GM12891 (cell line): ENCODE measurements around the gene RAB1A.
"Not testable (repeated sequence)": the region's sequence is repeated elsewhere in the genome, so short reads cannot be mapped to it uniquely, and the experiment has no call there.

Experiments
- DNase-seq: peaks from one replicate; pipeline ENCODE4 v3.0.0; 2011; ENCODE audit warnings: low spot score; ENCODE audit not compliant: insufficient read length
- FAIRE-seq: peaks from 2 replicates; lab custom pipeline; 2011; peaks lifted over from hg19 to GRCh38; lab: Jason Lieb, UNC
- PAX5 ChIP-seq: IDR thresholded peaks from 2 replicates; pipeline ENCODE4 v1.6.1; 2011; ENCODE audit warnings: low read length, moderate library complexity, mild to moderate bottlenecking; ENCODE audit not compliant: insufficient read depth, severe bottlenecking
- POLR2A ChIP-seq: IDR thresholded peaks from 2 replicates; pipeline ENCODE4 v1.6.1; 2011; ENCODE audit warnings: low read depth, low read length, control low read depth
- POLR2AphosphoS5 ChIP-seq: IDR thresholded peaks from 2 replicates; pipeline ENCODE4 v1.6.1; 2011; ENCODE audit warnings: low read depth, low read length, control low read depth
- POU2F2 ChIP-seq: IDR thresholded peaks from 2 replicates; pipeline ENCODE4 v1.6.1; 2011; ENCODE audit warnings: low read depth, mild to moderate bottlenecking, control low read depth, low read length, moderate library complexity
- SPI1 ChIP-seq: IDR thresholded peaks from 2 replicates; pipeline ENCODE4 v1.6.1; 2011; ENCODE audit warnings: low read depth, low read length, control low read depth
- TAF1 ChIP-seq: IDR thresholded peaks from 2 replicates; pipeline ENCODE4 v1.6.1; 2011; ENCODE audit warnings: low read depth, low read length, control low read depth

The RAB1A gene

DNA sequence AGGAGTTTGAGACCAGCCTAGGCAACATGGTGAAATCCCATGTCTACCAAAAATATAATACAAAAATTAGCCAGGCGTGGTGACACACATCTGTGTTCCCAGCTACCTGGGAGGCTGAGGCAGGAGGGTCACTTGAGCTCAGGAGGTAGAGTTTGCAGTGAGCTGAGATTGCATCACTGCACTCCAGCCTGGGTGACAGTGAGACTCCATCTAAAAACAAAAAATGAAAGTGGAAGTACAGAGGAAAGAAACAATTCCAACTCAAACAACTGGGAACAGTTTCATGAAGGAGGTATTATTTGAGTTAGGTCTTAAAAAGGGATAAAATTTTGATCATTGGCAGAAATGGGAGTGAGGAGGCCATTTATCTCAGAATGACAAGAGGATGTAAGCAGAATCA lies 6.3 kb upstream of the RAB1A start:
- DNase-seq (no peak), FAIRE-seq (no peak)
- TF ChIP-seq POLR2A (no peak), TAF1 (no peak), POLR2AphosphoS5 (no peak), PAX5 (no peak), POU2F2 (no peak)

DNA sequence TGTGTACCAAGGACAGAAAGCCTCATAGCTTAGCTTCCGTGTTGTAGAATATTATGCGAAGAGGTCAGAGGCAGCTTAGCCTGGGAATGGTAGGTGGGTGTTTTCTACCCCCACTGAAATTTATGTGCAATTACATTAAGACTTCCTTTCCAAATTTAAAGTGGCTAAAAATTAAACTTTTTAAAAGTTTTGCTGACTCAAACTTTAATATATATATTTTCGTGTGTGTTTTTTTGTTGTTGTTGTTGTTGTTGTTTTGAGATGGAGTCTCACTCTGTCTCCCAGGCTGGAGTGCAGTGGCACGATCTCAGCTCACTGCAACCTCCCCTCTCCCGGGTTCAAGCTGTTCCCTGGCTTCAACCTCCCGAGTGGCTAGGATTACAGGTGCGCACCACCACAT lies 4.3 kb upstream of the RAB1A start:
- DNase-seq (no peak), FAIRE-seq (no peak)
- TF ChIP-seq POU2F2, result no peak
- TF ChIP-seq SPI1, result no peak
- no peak for TF ChIP-seq POLR2A
- no peak for TF ChIP-seq PAX5
- TF ChIP-seq POLR2AphosphoS5, result no peak
- TF ChIP-seq TAF1, result no peak

DNA sequence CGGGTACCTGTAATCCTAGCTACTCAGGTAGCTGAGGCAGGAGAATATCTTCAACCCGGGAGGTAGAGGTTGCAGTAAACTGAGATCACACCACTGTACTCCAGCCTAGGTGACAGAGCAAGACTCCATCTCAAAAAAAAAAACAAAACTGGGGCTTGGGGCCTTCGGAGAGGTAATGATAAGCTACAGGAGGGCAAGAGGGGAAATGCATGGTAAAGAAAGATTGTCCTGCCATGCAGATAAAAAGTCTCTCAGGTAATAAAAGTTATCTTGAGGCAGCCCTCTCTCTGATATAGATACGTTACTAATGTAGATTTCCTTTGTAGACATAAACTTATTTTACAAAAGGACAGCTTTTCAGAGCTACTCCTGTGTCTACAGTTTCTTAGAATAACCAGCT lies 3.7 kb upstream of the RAB1A start:
- no peak for FAIRE-seq
- no peak for DNase-seq
- TF ChIP-seq POLR2A (no peak), POU2F2 (no peak)

DNA sequence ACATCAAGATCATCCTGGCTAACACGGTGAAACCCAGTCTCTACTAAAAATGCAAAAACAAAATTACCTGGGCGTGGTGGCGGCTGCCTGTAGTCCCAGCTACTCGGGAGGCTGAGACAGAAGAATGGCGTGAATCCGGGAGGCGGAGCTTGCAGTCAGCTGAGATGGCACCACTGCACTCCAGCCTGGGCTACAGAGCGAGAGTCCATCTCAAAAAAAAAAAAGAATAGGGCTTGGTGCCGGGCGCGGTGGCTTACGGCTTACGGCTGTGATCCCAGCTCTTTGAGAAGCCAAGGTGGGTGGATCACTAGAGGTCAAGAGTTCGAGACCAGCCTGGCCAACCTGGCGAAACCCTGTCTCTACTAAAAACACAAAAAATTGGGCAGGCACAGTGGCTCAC lies 3.0 kb upstream of the RAB1A start:
- not testable (repeated sequence) for DNase-seq, FAIRE-seq

DNA sequence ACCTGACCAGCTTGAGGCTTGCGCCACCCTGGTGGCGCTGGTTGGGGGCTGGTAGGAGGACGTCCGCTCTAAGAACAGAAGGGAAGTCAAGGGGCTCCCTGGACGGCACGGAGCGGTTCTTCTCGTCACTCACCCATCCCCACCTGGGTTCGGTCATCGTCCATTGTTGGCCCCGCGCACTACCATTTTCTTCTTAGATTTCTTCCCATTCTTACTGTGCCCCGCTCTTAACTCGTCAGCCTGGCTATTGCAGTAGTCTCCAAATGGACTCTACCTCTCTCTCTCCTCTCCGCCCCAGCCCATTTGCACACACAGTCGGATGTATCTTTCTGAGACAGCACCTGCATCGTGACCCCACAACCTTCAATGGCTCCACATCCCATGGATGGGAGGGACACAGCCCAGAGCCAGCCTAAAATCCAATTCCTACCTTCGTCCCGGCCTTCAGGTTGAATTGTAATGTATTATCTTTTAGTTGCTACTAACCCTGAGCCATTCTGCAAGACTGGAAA lies 814 bp upstream of the RAB1A start:
- DNase-seq (peak; percentile 8), FAIRE-seq (no peak)
- no peak for TF ChIP-seq POU2F2
- TF ChIP-seq SPI1, result peak; percentile 12; the same call in 1 of the 2 replicates

DNA sequence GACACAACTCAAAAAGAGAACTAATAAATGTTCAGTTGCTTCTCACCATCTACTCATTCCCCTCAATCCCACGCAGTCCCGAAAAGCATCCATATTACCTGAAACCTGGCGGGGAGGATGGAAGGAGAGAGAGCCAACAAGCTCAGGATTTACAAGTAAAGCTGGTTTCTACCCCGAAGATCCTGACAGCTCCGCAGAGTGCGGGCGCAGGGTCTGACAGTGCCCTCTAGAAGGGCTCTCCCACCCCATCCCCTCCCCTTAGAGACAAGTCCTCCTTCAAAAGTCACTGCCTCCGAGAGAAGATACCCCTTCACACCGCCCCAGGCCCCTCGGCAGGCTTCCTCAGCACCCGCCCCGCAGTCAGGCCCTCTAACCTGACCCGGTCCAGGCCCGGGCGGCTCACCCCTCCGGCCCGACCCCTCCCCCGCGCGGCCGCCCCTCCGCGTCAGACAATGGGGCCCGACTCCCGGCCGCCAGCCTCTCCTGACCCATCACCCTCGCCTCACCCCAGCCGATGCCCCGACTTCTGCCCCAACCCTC lies 550 bp downstream of the RAB1A start:
- DNase-seq (peak; percentile 19), FAIRE-seq (no peak)
- TF ChIP-seq SPI1, result no peak
- no peak for TF ChIP-seq POLR2AphosphoS5
- no peak for TF ChIP-seq PAX5
- TF ChIP-seq TAF1, result no peak
- TF ChIP-seq POLR2A, result no peak
- no peak for TF ChIP-seq POU2F2

DNA sequence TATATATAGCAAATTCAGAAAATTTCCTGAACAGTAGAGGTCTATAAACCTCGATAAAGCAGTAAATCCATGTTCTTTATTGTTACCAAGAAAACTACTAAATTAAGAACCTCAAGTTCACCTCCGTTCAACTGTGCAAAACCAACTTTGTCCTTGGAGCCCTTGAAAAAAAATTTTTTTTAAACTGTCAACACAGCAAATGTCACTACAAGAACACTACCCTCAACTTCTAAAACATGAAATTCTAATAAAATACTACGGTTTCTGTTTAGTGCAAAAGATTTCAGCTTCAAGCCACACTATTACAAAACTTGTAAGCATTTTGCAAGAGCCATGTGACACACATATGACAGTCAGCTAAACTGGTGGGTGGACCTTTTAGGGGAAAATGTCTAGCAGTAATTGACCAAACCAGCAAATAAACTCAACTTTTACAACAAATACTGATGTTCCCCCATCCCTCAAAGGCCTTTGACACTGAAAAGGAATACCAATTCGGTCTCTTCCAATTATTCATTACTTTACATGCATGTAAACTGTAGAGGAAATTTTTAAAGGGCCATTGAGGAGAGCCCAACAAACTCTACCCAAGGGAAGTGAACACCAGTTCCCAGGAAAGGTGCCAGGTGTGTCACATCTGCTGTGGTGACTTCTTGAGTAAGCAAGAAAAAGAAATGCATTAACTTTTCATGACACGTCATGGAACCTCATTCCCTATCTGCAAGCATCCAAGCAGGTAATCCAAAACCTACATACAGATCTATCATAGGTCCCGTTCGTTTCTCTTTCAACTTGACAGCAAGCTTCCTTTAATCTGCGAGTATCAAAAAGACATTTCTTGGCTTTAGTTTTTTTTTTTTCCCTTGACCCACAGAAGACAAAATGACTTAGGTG lies 1.4 kb downstream of the RAB1A start:
- TF ChIP-seq POU2F2, result no peak
- TF ChIP-seq PAX5, result no peak
- no peak for TF ChIP-seq SPI1
- no peak for TF ChIP-seq TAF1
- no peak for TF ChIP-seq POLR2A
- no peak for TF ChIP-seq POLR2AphosphoS5
- FAIRE-seq, result no peak
- no peak for DNase-seq

DNA sequence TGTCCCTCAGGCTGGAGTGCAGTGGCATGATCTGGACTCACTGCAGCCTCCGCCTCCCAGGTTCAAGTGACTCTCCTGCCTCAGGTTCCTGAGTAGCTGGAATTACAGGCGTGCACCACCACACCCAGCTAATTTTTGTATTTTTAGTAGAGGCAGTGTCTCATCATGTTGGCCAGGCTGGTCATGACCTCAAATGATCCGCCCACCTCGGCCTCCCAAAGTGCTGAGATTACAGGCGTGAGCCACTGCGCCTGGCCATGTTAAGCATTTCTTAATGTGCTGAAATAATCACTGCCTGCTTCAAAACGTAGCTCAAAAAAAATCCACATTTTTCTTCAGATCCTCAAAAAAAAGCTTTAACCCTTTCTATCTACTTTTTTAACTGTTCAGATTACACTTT lies 4.4 kb downstream of the RAB1A start:
- DNase-seq, FAIRE-seq: not testable (repeated sequence)

DNA sequence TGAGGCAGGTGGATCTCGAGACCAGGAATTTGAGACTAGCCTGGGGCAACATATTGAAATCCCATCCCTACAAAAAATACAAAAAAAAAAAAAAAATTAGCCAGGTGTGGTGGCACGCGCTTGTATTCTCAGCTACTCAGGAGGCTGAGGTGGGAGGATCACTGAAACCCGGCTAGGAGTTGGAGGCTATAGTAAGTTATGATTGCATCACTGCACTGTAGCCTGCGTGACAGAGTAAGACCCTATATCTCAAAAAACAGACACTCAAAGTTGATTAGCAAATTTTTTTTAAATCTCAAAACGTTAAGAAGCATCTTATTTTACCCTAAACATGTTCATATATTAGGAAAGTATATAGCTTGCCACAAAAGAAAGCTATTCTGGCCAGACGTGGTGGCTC lies 7.6 kb downstream of the RAB1A start:
- TF ChIP-seq PAX5, result no peak
- TF ChIP-seq POLR2A, result no peak
- no peak for TF ChIP-seq TAF1
- no peak for TF ChIP-seq POLR2AphosphoS5
- no peak for TF ChIP-seq SPI1
- no peak for TF ChIP-seq POU2F2
- DNase-seq (no peak), FAIRE-seq (no peak)

DNA sequence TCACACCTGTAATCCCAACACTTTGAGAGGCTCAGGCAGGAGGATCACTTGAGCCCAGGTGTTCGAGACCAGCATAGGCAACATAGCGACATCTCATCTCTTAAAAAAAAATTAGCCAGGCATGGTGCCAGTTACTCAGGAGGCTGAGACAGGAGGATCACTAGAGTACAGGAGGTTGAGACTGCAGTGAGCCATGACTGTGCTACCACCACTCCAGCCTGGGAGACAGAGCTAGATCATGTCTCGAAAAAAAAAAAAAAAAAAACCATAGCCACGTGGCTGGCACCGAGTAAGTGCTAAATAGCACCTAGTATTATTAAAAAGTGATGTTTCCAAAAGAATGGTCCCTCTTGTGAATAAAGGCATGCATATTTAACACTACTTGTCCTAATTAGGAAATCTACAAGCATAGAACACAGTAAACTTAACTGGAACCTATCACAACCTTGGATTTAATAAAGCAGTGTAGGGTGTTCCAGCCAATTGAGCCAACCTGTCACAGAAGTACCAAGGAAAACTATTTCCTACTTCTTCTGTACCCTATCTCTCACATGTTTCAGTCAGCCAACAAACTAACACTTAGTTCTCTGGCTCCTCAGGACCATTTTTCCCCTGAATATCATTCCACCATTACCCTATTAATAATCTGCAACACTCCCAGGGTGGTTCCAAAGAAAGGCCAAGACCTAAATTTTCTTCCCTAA lies 8.8 kb downstream of the RAB1A start:
- FAIRE-seq (no peak), DNase-seq (no peak)
- TF ChIP-seq POLR2AphosphoS5 (no peak), POU2F2 (no peak)

DNA sequence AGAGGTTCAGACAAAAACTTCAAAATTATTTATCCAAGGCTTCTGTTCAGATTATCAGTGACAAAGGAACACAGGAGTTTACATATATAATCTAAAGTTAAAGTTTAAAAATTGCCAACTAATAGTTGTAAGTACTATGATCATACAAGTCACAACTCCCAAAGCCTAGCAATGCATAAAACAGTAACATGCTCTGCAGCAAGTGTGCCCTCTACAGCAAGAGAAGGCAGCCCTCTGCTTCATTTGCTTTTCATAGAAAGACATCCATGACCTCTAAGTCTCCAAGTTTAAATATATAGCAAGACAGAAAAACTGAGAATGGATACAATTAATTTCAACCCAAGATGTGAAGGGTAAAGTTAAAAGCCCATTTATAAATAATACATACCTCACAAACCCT lies 13.3 kb downstream of the RAB1A start:
- FAIRE-seq (no peak), DNase-seq (no peak)
- TF ChIP-seq PAX5, result no peak
- no peak for TF ChIP-seq POLR2A
- TF ChIP-seq POU2F2, result no peak
- TF ChIP-seq TAF1, result no peak
- TF ChIP-seq SPI1, result no peak
- no peak for TF ChIP-seq POLR2AphosphoS5

DNA sequence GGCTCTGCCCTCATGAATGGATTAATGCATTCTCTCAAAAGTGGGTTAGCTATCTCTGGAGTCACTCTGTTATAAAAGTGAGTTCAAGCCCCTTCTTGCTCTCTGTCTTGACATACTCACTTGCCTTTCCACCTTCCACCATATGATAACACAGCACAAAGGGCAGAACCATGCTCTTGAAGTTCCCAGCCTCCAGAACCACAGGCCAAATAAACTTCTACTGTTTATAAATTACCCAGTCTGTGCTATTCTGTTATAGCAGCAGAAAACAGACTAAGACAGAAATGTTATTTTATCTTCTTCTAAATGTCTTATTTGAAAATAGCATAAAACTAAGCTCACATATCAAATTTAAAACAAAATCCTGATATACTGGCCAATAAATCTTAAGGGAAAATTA lies 15.0 kb downstream of the RAB1A start:
- FAIRE-seq (no peak), DNase-seq (no peak)
- TF ChIP-seq POLR2AphosphoS5 (no peak), TAF1 (no peak), SPI1 (no peak), PAX5 (no peak), POU2F2 (no peak), POLR2A (no peak)
